Memory B cell (primary cell): ENCODE measurements around the gene DPP6.

ENCODE experiments used
- ATAC-seq: fragments of 150-1000 bp; cut with Tn5 transposase; 2 replicates; pipeline ENCODE4 v1.10.0; 2021; ENCODE audit warnings: low read depth, mild to moderate bottlenecking, moderate library complexity
- DNase-seq, 2 donors: peaks; one replicate each; pipeline ENCODE4 v3.0.0; 2022; ENCODE audit warnings: low spot score in 2 of 2
- H3K27ac Mint-ChIP-seq: one replicate; pipeline ENCODE4 v1.8.0; 2022; ENCODE audit warnings: mild to moderate bottlenecking, moderate library complexity, mixed read lengths
- H3K27me3 Mint-ChIP-seq: one replicate; pipeline ENCODE4 v1.8.0; 2022; ENCODE audit warnings: mixed read lengths
- H3K36me3 Mint-ChIP-seq: one replicate; pipeline ENCODE4 v1.8.0; 2022; ENCODE audit warnings: mild to moderate bottlenecking, mixed read lengths
- H3K4me1 Mint-ChIP-seq: one replicate; pipeline ENCODE4 v1.8.0; 2022; ENCODE audit warnings: mixed read lengths
- H3K4me3 Mint-ChIP-seq: one replicate; pipeline ENCODE4 v1.8.0; 2022; ENCODE audit warnings: mild to moderate bottlenecking, moderate library complexity, mixed read lengths
- H3K9me3 Mint-ChIP-seq: one replicate; pipeline ENCODE4 v1.8.0; 2022; ENCODE audit warnings: mixed read lengths

Gene DPP6

DNA sequence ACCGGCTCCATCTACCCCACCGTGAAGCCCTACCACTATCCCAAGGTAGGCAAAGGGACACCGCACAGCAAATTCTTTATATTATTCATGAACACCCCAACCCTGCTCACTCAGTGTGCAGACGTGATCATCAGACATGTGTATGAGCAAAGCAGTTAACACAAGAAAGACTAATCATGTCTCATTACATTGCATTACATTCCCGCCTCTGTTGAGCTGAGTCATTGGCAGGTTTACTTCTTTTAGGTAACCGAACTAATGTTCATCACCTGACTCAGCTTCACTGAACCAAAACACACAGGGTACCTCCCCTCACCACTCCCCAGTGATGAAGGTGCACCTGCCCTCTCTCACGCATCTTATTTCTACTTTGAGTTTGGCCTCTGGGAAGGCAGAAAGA is 717.3 kb downstream of the DPP6 start:
- peaks cover 2% of the 10 kb centered on the region for H3K9me3 Mint-ChIP-seq
- DNase-seq (no peak), ATAC-seq (no peak)
- peaks cover 3% of the 10 kb centered on the region for H3K27me3 Mint-ChIP-seq
- H3K27ac Mint-ChIP-seq, result no peak overlapping the region
- no peaks in the 10 kb centered on the region for H3K36me3 Mint-ChIP-seq
- no peak overlapping the region for H3K4me3 Mint-ChIP-seq
- H3K4me1 Mint-ChIP-seq, result no peaks in the 10 kb centered on the region

DNA sequence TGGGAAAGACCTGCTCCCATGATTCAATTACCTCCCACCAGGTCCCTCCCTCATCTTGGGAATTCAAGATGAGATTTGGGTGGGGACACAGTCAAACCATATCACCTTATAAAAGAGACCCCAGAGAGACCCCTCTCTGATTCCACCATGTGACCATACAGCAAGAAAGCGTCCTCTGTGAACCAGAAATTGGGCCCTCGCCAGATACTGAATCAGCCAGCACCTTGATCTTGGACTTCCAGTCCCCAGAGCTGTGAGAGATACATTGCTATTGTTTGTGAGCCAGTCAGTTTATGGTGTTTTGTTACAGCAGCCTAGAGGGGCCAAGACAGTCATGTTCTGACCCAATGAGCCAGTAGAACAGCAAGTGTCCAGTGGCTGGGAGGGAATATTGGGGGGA is 718.2 kb downstream of the DPP6 start:
- H3K9me3 Mint-ChIP-seq, result peaks cover 2% of the 10 kb centered on the region
- H3K4me1 Mint-ChIP-seq, result no peaks in the 10 kb centered on the region

DNA sequence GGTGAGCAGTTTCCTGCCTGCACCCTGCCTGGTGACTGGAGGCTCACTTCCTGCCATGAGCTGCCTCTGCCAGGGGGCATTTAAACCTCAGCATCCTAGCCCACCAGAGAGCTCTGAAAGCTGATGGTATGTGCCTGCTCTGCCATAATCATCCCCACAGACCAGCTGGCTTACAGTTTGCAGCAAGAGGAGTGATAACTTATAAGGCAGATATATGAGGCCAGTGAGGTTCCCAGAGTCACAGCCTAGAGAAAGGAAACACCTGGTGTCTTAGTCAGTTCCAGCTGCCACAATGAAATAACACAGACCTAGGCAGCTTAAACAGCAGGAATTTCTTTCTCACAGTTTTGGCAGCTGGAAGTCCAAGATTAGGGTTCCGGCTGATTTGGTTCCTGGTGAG is 718.8 kb downstream of the DPP6 start:
- H3K4me1 Mint-ChIP-seq, result no peaks in the 10 kb centered on the region
- H3K36me3 Mint-ChIP-seq, result no peaks in the 10 kb centered on the region
- ATAC-seq, result no peak
- H3K27ac Mint-ChIP-seq, result no peak overlapping the region
- DNase-seq, result no peak
- H3K4me3 Mint-ChIP-seq, result no peak overlapping the region
- H3K9me3 Mint-ChIP-seq, result peaks cover 2% of the 10 kb centered on the region
- H3K27me3 Mint-ChIP-seq, result peaks cover 3% of the 10 kb centered on the region

More for the DNA sequence above, 718.2 kb downstream of the DPP6 start:
- H3K27ac Mint-ChIP-seq, result no peak overlapping the region
- DNase-seq (no peak), ATAC-seq (no peak)
- no peak overlapping the region for H3K4me3 Mint-ChIP-seq
- peaks cover 3% of the 10 kb centered on the region for H3K27me3 Mint-ChIP-seq
- no peaks in the 10 kb centered on the region for H3K36me3 Mint-ChIP-seq

DNA sequence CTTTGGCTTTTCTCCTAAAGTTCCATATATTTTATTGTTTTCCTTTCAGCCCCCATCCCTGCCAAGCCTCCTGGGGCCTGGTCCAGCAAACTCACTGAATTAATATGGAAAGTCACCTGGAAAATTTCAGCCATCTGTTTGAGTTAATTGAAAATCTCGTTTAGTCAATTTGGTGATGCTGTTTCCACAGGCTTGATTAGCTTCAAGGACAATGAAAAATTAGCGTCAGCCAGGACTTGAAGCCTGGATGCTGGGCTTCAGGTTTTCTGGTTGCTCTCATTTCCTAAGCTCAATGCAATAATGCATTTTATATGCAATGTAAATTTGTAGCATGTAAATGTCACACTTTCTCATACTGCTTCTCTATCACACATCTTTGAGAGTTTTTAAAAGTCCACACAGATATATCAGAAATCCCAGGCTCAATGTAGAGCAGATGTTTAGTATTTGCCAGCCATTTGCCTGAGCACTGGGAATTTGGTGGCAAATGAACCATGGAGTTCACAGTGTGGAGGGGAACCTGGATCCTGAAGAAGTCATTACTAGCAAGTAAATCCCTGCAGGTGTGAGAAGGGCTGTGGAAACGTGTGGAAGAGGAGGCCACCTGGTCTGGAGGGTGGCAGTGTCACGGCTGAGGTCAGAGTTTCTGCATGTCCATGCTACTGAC is 722.2 kb downstream of the DPP6 start:
- H3K9me3 Mint-ChIP-seq, result peaks cover 9% of the 10 kb centered on the region
- H3K27me3 Mint-ChIP-seq, result peaks cover 5% of the 10 kb centered on the region
- no peak overlapping the region for H3K27ac Mint-ChIP-seq
- H3K4me1 Mint-ChIP-seq, result peaks cover 11% of the 10 kb centered on the region
- H3K4me3 Mint-ChIP-seq, result no peak overlapping the region
- H3K36me3 Mint-ChIP-seq, result peaks cover 2% of the 10 kb centered on the region
- no peak for ATAC-seq
- DNase-seq, result no peak

DNA sequence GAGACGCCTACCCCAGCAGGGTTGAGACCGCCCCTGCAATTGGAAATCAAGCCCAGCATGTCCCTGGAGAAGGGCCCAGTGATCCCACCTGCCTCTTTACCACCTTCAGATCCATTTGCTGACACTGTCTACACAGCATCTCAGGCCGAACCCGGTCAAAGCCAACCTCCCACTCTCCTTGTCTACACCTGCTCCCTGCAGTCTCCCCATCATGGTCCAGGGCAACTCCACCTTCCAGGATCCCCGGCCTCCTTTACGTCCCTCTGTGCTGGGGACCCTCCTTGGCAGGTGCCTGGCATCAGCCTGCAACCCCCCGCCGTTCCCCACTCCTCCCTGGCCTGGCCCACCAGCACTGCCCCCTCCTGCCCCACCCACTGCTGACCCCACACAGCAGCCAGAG is 723.5 kb downstream of the DPP6 start:
- DNase-seq (no peak), ATAC-seq (no peak)
- H3K36me3 Mint-ChIP-seq, result peaks cover 2% of the 10 kb centered on the region
- H3K4me1 Mint-ChIP-seq, result peaks cover 11% of the 10 kb centered on the region
- H3K4me3 Mint-ChIP-seq, result no peak overlapping the region
- peaks cover 4% of the 10 kb centered on the region for H3K27me3 Mint-ChIP-seq
- peaks cover 9% of the 10 kb centered on the region for H3K9me3 Mint-ChIP-seq
- no peak overlapping the region for H3K27ac Mint-ChIP-seq

DNA sequence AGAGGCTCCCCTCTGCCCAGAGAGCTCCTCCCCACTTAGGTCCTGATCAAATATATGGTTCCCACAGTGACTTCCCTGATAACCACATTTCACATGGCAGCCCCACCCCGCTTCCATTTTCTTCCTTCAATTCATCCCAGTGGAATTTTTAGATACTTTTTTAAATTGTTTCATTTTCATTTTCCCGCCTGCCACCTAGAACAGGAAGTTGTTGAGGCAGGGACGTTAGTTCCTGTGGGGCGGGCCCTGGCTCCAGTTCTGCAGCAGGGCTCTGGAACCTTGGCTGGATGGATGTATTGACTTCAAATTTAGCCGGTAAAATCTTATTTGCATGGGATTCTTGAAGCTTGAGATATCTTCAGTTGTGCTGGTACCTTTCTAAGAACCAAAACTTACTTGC is 724.2 kb downstream of the DPP6 start:
- Mint-ChIP-seq H3K4me1 (peaks cover 11% of the 10 kb centered on the region), H3K27me3 (peaks cover 7% of the 10 kb centered on the region), H3K4me3 (no peak overlapping the region), H3K27ac (no peak overlapping the region), H3K36me3 (peaks cover 2% of the 10 kb centered on the region), H3K9me3 (peaks cover 12% of the 10 kb centered on the region)
- ATAC-seq (no peak), DNase-seq (no peak)

DNA sequence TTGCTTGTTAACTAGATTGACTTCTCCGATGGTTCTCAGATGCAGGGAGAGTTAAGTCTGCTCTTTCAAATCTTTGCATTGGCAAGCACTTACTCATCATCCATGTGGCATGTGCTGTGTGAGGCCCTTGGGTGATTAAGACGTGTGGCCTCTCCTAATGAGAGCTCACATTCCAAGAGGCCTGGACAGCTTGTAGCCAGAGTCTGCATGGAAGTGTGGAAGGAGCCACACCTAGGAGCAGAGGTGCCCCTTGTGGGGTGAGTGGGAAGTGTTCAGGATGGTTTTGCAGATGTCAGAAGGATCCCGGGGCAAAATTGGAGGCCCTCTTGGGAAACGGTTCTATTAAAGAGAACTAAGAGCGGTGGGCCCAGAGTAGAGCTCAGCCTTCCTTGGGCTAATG is 724.8 kb downstream of the DPP6 start:
- H3K4me3 Mint-ChIP-seq, result no peak overlapping the region
- peaks cover 12% of the 10 kb centered on the region for H3K9me3 Mint-ChIP-seq
- DNase-seq (no peak), ATAC-seq (no peak)
- H3K27ac Mint-ChIP-seq, result no peak overlapping the region
- peaks cover 8% of the 10 kb centered on the region for H3K27me3 Mint-ChIP-seq
- H3K4me1 Mint-ChIP-seq, result peaks cover 11% of the 10 kb centered on the region
- H3K36me3 Mint-ChIP-seq, result peaks cover 2% of the 10 kb centered on the region

DNA sequence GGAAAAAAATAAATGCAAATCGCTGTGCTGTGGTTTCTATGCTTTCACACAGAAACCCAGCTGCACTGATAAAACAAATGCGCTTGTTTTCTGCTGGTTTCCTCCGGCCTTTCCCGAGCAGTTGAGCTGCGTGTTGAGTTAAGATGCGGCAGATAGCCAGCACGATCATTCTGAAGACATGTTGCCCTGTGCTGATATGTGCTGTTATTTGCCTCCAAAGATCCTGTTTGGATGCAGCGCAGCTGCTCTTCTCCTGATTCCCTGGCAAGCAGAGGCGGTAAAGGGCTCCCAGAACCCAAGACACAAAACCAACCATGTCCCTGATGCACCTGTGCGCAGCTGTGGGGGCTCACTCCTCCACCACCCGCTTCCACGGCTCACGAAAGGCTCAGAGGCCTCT is 725.3 kb downstream of the DPP6 start:
- Mint-ChIP-seq H3K36me3 (peaks cover 2% of the 10 kb centered on the region), H3K4me3 (peak overlapping the region; percentile 13), H3K9me3 (peaks cover 12% of the 10 kb centered on the region), H3K4me1 (peaks cover 11% of the 10 kb centered on the region), H3K27me3 (peaks cover 6% of the 10 kb centered on the region), H3K27ac (no peak overlapping the region)
- ATAC-seq (no peak), DNase-seq (no peak)

DNA sequence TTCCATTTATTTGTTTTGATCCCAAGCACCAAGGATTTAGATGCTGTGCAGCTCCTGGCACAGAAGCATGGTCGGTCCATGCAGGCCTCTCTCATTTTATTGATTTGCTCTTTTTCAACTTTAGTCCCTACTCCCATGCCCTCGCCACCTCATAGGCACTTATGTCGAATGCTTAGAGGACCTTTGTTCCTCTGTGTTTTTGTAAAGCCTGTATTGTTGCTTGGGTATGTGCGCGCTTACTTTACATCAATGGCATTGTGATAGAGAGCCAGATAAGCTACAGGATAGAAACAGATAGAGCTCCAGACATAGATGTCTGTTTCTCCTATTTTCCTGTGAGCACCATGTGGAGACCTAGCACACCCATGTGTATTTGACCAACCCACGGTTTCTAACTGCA is 725.7 kb downstream of the DPP6 start:
- no peak for DNase-seq

DNA sequence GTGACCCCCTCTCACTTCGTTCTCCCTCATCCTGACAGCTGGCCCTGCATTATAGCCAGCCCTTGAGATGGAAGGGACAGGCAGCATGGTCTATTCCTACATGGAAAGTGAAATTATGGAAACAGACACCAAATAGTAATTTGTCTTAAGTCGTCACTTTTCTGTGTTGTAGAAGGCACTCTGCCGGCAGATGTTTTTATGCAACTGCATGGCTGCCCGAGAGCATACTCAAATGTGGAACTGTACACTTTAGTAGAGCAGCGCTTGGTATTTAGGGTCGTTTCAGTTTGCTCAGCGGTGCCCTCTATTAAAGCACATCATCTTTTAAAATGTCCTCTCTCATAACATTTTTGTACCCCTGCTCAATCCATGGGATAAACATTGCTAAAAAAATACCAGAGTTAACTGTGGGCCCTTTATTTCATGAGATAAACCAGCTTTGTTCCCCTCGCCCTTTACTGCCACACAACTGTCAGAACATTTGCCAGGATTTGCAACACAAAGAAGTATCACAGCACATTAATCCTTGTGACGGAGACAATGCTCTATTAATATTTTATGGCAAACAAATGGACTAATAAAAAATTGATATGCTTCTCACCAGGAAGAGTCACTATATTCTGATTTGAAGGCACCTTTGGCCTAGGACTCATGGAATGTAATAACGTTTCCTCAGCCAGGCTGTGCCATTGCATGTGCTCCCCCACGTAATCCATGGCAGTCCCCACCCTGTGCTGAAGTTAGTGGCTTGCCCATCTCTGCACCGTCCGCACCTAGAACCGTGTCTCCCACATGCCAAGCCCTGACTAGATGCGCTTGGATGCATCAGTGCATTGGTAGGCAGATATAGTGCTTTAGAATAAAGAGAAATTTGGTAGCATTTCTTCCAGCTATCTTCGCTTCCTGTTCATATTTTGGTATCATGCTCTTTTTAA is 729.4 kb downstream of the DPP6 start:
- H3K27ac Mint-ChIP-seq, result no peak overlapping the region
- no peak for ATAC-seq
- peaks cover 11% of the 10 kb centered on the region for H3K4me1 Mint-ChIP-seq
- DNase-seq, result no peak
- peaks cover 6% of the 10 kb centered on the region for H3K27me3 Mint-ChIP-seq
- H3K4me3 Mint-ChIP-seq, result no peak overlapping the region
- peaks cover 2% of the 10 kb centered on the region for H3K36me3 Mint-ChIP-seq
- peaks cover 20% of the 10 kb centered on the region for H3K9me3 Mint-ChIP-seq

More for the DNA sequence above, 725.7 kb downstream of the DPP6 start:
- Mint-ChIP-seq H3K4me3 (peak overlapping the region; percentile 13), H3K36me3 (peaks cover 2% of the 10 kb centered on the region), H3K27ac (no peak overlapping the region), H3K4me1 (peaks cover 11% of the 10 kb centered on the region), H3K27me3 (peaks cover 6% of the 10 kb centered on the region), H3K9me3 (peaks cover 12% of the 10 kb centered on the region)
- no peak for ATAC-seq

DNA sequence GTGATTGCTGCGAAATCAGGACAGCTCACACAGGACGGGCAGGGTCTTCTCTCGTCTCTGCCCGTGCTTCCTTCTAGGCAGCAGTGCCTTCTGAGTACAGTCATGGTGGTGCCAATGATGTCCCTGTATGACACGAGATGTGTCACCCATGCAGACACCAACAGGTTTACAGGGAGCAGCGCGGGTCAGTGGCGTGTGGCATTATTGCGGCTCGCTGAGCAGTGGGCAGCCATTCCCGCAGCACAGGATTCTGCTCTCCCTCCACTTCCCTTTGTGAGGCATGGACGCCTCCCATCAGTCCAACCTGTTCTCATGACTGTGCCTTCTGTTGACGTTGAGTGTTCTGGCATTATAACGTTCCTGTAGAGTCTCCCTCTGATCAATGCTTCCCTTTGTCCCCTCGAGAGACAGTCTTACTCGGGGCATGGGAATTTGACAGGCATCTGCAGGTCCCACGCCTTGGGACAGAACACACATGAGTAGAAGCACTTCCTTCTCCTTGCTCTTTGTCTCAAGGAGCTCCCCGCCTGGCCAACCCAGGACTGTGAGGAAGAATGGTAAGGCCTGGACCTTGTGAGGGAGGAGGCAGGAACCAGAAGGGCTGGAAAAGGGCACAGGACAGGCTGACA is 731.2 kb downstream of the DPP6 start:
- no peak for DNase-seq
- H3K36me3 Mint-ChIP-seq, result peaks cover 2% of the 10 kb centered on the region
- no peak overlapping the region for H3K4me3 Mint-ChIP-seq
- H3K27me3 Mint-ChIP-seq, result peaks cover 6% of the 10 kb centered on the region
- ATAC-seq, result no peak
- H3K27ac Mint-ChIP-seq, result no peak overlapping the region
- no peaks in the 10 kb centered on the region for H3K4me1 Mint-ChIP-seq
- H3K9me3 Mint-ChIP-seq, result peaks cover 22% of the 10 kb centered on the region

DNA sequence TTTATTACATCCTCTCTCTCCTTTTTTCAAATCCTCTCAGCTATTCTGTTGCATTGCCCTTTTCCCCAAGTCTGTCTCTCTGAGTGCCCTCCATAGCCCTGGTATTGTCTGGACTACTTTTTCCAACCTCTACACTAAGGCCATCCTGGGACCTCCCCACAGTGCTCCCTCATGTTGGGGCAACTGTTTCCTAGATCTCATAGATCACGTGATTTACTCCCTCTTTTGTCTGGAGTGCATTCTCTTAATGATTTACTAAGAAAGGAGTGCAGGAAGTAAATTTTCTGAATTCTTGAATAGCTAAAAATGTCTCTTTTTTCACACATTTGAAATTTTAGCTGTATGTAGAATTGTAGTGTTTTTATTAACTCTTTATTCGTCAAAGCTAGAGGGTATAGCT is 733.7 kb downstream of the DPP6 start:
- H3K4me3 Mint-ChIP-seq, result no peak overlapping the region
- DNase-seq (no peak), ATAC-seq (no peak)
- peaks cover 15% of the 10 kb centered on the region for H3K9me3 Mint-ChIP-seq
- no peaks in the 10 kb centered on the region for H3K36me3 Mint-ChIP-seq
- no peak overlapping the region for H3K27ac Mint-ChIP-seq
- no peaks in the 10 kb centered on the region for H3K4me1 Mint-ChIP-seq
- H3K27me3 Mint-ChIP-seq, result peaks cover 4% of the 10 kb centered on the region

DNA sequence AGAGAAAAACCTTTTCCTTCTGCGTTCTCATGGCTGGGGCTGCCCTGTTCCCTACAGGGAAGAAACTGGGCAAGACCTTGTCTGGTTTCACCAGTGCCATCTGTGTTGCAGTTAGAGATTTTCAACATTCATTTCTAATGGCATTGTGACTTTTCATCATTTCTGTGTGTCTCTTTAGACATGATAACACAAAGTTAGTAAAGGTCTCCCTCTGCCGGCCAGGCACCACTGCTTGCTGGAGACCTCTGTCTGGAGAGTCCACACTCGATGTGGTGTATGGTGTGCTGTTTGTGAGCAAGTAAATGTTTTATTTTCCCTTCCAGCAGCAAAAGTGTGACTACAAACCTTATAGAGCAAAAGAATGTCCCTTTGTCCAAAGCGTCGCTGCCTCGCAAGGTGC is 737.2 kb downstream of the DPP6 start:
- Mint-ChIP-seq H3K4me3 (no peak overlapping the region), H3K9me3 (peaks cover 14% of the 10 kb centered on the region), H3K27me3 (peaks cover 4% of the 10 kb centered on the region), H3K4me1 (no peaks in the 10 kb centered on the region), H3K27ac (no peak overlapping the region), H3K36me3 (no peaks in the 10 kb centered on the region)
- ATAC-seq (no peak), DNase-seq (no peak)

DNA sequence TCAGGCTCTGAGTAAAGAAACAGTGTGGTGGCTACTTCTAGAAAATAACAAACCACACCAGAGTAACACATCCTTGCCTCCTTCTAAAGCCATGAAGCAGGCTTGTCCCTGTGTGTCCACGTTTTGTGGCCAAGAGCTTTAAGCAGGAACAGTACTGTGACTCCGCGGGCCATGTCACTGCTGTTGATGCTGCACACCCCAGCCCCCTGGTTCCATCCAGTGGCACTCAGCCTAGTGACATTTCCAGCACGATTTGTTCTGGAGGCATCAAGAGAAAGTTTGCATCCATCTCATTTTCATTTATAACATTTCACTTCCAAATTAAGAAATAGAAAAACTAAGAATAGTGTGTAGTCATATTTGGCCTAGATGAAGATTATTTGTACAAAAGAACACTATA is 739.4 kb downstream of the DPP6 start:
- ATAC-seq (no peak), DNase-seq (no peak)
- H3K36me3 Mint-ChIP-seq, result no peaks in the 10 kb centered on the region
- H3K27ac Mint-ChIP-seq, result no peak overlapping the region
- H3K4me3 Mint-ChIP-seq, result no peak overlapping the region
- peaks cover 6% of the 10 kb centered on the region for H3K9me3 Mint-ChIP-seq
- no peaks in the 10 kb centered on the region for H3K4me1 Mint-ChIP-seq
- peaks cover 4% of the 10 kb centered on the region for H3K27me3 Mint-ChIP-seq
